Stimulated activated CD4-positive, alpha-beta T cell treated with anti-CD3 and anti-CD28 coated beads, TNF-alpha, amount 100 ng/mL, for 1 hour (primary cell): ENCODE data around the gene PTPRT.

ENCODE experiments used
- DNase-seq, 3 donors: peaks; one replicate each; pipeline ENCODE4 v3.0.0-alpha.2; 2020; ENCODE audit warnings: low read depth in 3 of 3, low spot score in 1 of 3

Gene PTPRT

DNA sequence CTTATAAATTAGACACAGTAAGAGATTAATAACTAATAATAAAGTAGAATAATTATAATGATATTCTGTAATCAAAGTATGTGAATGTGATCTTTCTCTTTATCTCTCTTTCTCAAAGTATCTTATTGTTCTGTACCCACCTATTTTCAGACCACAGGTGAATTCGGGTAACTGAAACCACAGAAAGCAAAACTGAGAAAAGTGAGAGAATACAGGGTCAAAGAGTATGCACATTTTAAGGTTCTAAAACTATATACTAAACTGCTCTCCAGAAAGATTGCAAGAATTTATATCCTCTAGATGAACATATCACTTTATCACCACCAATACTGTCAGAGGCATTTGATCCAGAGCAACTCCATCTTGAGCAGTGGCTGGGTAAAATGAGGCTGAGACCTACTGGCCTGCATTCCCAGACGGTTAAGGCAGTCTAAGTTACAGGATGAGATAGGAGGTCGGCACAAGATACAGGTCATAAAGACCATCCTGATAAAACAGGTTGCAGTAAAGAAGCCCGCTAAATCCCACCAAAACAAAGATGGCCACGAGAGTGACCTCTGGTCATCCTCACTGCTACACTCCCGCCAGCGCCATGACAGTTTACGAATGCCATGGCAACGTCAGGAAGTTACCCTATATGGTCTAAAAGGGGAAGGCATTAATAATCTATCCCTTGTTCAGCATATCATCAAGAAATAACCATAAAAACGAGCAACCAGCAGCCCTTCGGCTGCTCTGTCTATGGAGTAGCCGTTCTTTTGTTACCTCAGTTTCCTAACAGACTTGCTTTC, 211.3 kb downstream of the PTPRT start:
- DNase-seq: no peak

DNA sequence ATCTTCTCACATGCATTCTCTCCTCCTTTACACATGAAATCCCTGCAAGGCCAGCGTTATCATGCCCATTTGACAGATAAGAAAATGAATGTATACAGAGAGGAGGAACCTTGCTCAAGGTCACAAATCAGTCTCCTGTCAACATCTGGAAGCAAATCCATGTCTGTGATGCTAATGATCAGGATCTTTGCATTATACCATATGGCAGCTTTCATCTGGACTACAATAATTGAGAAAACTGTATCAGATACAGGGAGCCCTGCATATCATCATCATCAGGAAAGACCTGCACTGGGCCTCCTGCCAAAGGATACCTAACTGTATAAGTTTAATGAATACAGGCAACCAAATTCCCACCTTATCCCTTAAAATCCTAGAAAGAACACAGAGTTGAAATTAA, 213.7 kb downstream of the PTPRT start:
- no peak for DNase-seq

DNA sequence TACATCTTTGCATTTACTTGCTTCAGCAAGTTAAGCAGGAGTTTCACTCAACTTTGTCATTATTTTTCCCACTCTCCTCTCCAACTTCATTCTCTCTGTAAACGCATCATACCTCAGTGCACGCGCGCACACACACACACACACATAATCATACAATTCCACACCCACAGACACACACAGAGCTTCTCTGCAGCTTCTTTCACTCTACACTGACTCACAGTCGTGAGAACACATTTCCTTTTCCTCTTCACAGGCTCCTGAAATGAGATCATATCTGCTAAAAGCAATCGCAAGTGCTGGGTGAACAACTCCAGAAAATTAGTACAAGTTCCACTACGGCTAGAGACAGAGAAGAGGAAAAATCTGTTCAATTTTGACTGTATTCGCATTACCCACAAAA, 215.4 kb downstream of the PTPRT start:
- no peak for DNase-seq

DNA sequence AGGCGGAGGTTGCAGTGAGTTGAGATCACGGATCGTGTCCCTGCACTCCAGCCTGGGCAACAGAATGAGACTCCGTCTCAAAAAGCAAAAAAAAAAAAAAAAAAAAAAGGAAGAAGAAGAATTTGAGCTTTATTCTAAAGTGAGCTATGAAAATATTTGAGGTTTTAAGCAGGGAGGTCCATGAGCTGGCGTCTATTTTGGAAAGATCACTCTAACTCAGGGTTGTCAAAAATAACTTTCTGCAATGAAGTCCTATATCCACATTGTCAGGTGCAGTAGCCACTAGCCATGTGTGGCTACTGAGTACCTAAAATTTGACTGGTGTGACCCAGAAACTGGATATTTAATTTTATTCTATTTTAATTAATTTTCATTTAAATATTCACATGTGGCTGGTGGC, 217.1 kb downstream of the PTPRT start:
- DNase-seq: no peak

DNA sequence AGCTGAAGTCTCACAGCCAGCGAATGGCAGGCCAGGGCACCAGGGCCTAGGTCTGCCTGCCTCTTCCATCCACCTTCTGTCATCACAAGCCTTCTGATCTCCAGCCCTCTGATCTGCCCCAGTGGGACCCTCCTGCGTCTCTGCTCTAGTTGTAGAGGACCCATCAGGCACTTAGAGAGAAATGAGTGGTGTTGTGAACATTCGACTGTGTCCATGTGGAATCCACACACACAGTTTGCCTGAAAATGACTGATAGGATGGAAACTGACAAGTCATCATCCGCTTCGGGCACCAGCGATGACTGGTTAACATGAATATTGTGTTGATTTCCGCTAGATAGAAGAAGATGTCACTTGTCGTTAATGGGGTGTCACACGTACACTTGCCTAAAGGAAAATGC, 221.0 kb downstream of the PTPRT start:
- DNase-seq: no peak

DNA sequence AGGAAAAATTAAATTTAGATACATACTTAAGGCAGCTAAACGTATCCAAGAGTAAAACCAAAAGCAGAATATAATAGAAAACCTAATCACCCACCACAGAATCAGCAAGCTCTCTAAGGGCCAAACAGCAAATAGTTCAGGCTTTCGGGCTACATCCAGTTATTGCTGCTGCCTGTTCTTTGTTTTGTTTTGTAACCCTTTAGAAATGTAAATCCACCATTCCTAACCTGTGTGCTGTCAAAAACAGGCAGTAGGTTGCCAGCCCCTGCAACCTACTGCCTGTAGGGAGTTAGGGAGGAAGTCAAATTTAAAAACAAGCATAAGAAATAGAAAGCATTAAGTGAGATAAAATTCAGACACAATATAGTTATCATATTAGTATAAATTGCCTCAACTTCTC, 225.9 kb downstream of the PTPRT start:
- DNase-seq: no peak

DNA sequence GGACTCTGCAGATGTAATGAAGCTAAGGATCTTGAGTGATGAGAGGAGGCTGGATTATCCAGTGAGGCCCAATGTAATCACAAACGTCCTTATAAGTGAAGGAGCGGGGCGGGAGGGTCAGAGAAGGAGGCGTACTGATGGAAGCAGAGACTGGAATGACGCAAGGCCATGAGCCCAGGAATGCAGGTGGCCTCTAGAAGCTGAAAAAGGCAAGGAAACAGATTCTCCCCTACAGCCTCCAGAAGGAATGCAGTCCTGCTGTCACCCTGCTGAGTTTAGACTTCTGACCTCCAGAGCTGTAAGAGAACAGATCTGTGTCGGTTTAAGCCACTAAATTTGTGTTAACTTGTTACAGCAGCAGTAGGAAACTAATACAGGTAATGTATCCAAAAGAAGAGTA, 227.9 kb downstream of the PTPRT start:
- no peak for DNase-seq

DNA sequence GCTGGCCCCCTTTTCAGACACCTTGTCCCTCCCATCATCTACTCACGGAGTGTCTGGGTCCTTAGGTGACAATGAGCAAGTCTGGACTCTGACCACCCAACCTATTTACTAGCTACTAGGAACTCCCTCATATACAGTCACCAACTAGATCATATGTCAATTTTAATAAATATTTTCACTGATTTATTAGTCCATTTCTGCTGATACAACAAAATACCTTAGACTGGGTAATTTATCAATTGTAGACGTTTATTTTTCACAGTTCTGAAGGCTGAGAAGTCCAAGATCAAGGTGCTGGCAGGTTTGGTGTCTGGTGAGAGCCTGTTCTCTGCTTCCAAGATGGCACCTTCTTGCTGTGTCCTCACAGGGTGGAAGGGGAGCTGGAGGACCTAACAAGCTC, 229.7 kb downstream of the PTPRT start:
- no peak for DNase-seq

DNA sequence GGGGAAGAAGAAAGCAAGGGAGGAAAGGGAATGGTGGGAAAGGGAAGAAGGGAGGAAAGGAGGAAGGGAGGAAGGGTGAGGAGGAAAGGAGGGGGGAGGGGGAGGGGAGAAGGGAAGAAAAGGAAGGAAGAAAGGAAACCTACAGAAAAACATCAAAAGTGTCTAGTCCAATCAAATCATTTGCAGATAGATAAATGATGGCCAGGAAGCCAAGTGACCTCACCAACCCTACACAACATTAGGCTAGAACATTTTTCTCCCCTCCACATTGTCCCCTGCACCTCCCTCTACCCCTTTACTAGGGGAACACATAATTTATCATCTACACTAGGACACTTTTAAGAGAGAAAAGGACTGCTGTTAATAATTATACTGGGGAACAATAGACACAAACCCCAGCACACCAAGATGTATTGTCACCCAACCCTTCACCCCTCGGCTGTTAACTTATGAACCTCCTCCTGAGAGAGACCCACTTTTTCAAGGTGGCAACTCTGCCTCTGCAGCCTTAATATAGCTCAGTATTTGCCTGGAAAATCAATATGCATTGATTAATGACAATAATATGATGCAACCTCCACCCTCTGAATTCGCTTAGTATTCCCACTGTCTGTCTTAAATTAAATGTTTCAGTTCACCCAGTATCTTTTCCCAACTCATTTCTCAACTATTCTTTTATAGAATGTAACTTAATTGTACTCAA, 231.2 kb downstream of the PTPRT start:
- no peak for DNase-seq

DNA sequence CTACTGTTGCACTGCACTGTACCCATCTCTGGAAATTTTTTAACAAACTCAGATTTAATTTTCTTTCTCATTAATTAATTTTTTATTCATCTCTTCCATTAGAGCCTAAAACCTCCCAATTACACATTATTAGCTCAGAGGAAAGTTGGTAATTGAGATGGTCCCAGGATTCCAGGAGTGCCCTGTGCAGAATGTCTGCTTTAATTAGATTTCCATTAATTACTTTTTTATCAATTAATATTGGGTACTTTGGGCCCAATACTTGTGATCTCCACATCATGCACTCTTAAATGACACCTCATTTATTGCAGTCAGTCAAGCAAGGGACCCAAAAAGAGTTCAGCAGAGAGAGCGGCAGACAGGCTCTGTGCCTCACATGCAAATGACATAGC, 232.0 kb downstream of the PTPRT start:
- DNase-seq: no peak

DNA sequence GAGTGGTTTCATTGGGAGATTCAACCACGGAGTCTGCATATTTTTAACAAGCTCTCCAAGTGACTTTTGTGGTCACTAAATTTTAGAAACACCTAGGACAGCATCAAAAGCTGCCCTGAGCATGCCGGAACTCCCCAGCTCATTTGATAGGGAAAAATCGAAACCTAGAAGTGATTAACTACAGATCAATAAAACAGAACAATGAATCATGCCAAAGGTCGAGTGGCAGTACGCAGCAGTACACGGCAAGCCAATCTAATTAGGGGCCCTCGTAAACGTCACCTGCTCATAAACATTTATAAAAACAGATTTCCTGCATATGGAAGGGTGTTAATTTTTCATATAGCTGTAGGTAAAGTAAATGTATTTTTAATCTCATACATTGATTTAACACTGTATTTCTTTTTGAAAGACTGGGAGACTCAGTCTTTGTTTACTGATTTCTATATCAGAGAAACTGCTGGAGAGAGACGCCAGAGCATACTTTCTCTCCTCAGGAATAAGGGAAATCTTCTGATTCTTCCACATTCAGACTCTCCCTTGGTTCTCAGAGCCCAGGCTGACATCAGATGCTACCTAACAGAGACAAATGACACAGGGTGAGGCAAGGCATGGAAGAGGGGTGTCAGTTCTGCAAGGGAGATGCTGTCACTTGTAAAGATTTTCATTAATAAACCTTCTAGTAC, 232.5 kb downstream of the PTPRT start:
- DNase-seq: no peak

DNA sequence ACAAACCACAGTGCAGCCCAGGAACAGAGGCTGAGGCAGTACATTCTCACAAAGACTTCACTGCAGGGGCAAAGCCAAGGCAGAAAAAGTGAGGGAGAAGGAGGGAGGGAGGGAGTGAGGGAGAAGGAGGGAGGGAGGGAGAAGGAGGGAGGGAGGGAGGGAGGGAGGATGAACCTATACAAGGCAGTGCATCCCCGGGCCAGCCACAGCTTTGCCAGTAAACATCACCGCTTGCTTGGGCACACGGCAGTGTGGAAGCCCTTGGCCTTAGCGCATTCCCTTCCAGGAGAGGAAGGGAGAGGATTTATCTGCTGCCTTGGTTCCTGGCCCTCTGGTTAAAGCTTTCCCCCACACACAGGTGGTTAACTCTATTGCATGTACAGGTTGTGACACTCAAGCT, 234.0 kb downstream of the PTPRT start:
- DNase-seq: no peak

DNA sequence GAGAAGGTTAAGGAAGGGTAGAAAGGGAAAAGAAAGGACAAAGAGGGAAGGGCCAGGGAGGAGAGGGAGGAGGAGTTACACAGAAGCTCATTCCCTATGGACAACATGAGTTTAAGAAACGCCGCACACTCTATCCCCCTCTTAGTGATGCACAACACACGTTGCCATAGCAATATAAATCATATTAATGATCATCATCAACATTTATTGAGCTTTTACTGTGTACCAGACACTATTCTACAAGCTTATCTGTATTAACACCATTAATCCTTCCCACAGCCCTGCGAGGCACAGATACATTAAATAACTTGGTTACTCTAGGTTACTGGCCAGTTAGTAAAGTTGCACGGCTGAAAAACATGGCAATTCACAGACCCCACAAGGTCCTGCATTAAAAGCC, 234.8 kb downstream of the PTPRT start:
- DNase-seq: no peak

DNA sequence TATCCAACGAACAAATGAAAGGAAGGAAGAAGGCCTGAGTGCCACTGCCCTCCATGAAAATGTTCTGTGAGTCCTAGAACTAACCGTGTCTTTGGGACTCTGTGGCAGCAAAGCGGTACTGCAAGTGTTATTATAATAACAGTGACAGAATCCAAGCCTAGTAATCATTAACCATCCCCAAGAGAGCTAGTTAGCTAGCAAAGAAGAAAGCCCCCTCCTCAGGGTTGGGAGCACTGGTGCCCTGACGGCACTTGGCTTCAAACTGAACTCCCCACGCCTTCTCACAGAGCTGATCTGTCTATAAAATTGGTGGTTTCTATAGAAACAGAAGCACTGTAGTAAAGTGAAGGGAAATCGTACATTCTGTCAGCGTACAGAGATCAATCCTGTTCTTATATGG, 239.8 kb downstream of the PTPRT start:
- no peak for DNase-seq

DNA sequence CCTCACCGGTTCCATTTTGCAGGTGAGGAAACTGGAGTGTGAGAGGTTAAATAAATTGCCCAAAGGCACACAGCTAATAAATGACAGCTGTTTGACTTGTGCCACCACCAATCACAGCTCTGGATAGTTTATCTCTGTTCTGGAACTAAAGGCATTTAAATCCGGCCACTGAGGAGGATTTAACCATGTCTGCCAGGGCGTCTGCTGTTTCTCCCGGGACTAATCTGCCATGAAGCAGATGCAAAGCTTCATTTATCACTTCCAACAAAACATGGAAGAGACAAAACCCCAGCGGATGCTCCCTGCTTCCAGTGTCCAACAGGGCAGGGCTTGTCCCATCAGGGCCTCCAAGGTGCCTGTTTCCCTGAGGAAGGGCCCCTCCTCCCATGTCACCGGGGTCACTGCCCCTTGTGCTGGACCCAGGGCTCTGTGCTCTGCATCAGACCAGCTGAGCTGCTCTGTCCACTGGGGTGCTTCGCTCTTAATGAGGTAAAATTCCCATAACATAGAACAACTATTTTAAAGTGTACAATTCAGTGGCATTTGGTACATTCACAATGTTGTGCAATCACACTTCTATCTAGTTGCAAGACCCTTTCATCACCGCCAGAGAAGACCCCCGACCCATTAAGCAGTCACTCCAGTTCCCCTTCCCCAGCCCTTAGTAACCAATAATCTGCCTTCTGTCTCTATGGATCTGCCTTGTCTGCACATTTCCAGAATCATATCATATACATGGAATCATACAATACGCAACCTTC, 244.3 kb downstream of the PTPRT start:
- no peak for DNase-seq

DNA sequence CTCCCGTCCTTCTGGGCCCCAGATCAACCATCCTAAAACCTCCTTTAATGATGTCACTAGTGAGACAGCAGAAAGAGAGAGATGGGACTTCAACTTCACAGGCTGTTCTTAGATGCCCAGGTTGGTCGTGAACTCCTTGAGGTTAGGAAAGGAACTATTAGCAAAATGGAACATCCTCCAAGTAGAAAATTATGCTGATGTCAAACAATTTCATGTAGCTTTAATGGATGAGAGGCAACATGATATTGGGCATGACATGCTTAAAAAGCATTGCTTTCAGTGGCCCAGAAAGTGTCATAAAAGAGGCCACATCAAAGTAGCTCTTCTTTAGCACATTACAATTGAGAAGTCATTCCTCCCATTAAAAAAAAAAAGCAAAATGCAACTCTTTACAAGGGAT, 248.1 kb downstream of the PTPRT start:
- DNase-seq: no peak

DNA sequence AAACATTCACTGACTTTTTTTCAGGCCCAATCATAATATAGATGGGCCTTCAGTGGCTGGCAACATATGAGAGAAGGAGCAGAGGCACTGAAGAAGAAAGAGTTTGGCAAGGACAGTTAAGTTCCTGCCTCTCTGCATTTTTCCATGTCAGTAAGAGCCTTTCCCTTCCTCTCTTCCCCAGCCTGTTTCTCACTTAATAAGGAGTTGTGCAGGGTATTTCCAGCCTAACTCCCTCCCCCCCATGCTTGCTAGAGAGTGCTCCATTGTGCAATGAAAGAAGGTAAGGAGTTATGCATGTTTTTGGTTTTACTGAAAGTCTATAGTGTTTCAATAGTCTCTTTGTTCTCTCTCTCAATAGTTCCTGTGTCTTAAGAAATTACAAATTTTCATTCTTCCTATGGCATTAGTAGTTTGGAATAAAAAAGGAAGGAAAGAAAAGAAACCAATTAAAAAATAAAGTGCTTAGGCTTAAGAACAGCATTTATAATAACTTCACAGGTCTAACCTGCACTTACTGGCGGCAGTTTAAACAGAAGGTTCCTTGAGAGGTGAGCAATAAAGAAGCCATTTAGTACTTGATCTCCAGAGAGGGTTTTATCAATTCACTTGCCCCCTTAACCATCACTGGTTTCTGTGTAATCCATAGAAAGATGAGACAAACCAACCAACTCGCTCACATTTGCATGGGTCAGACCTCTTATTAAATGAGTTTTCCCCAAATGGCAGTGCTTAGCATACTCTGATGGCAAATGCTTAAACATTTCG, 251.1 kb downstream of the PTPRT start:
- DNase-seq: no peak

DNA sequence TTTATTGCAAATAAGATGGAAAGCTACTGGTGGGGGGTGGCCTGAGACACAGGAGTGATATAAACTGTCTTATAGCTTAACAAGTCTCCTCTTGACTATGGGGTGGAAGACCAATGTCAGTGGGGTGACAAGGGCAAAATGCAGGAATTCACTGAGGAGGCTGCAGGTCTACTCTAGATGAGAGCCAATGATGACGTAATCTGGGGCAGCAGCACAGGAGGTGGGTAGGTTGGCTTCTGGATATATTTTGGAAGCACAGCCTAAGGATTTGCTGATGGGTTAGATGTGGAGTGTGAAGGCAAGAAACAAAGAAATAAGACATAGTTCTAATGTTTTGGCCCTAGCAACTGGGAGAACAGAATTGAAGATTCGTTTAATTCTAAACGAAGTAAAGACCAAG, 253.2 kb downstream of the PTPRT start:
- no peak for DNase-seq

DNA sequence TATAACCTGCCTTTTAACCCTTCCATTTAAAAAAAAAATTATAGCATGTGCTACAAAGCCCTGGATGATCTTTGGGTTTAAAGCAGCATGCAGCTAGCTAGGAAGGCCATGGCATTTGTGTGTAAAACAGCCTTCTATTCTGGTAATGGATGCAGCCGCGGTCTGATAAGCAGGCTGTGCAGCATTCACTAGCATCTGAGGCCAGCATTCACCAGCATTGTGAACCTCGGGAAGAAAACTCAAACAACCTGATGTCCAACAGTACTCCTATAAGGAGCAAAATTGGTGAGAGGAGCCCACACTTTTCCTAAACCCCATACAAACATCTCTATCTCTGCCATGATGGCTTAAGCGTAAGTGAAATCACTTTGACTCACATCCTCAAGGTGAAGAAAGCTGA, 265.5 kb downstream of the PTPRT start:
- DNase-seq: no peak

DNA sequence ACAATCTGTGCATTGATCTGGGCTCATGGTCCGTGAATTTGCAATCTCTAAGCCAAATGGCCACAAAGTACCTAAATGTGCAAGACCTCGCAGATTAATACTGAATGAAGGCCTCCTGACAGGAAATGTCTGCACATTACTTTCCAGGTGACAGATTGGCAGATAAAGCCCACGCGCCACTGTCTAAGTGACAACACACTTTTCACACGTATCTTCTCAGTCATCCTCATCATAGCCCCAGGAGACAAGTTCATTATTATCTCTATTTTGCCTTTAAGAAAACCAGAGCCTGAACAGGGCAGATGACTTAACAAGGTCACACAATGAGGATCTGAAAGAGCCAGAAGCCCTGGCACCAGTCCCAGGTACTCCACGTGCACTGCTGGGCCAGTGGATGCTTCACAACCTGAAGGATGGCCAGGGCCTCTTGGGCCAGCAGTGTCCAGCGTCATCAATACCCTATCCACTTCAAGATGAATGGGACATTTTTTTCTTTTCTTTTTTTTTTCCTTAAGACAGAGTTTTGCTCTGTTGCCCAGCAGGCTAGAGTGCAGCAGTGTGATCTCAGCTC, 266.3 kb downstream of the PTPRT start:
- no peak for DNase-seq

DNA sequence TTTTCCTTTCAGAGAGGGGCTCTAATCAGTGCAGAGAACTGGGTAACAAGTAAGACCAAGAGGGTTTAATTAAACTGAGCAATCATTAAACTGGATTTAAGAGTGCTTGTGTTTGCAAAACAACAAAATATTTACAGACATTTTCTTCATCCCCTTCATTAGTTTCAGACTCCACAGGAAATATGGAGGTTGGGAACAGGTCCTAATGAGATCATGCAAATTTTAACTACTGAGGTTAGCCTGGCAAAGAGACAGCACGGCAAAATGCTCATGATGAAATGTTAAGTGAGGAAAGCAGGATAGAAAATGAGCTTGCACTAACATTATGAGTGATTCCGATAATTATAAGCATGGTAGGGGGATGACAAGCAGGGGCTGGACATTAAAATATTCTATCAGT, 268.9 kb downstream of the PTPRT start:
- no peak for DNase-seq
